A549 (cell line): ENCODE measurements around the gene RBBP8. TPM values are rescaled to one million over a fixed set of nuclear protein-coding genes. Genes with fewer than 3 reads are reported as not detected.

Source experiments
- ATAC-seq, 2 experiments: fragments of 200-7000 bp in 1 of 2; fragments of >200 bp in 1 of 2; cut with Nextera tagmentation in 1 of 2; cut with Tn5 transposase in 1 of 2; 3 replicates each; pipeline versions ENCODE4 v1.8.0 to v1.9.1; 2018 to 2020; ENCODE audit warnings: mild to moderate bottlenecking in 1 of 2, moderate library complexity in 1 of 2
- CTCF ChIA-PET: fragments of 300-600 bp; sonication (Branson Sonifier 250); formaldehyde crosslinking; extraction: SDS; loops from one replicate; lab custom pipeline; 2021; ENCODE audit warnings: antibody characterized with exemption, inconsistent platforms; lab: Yijun Ruan, JAX
- POLR2A ChIA-PET: fragments of 350-600 bp; formaldehyde crosslinking; extraction: SDS; loops from one replicate; lab custom pipeline; 2021; ENCODE audit warnings: antibody characterized with exemption, inconsistent platforms; lab: Yijun Ruan, JAX
- DNase-seq, 2 experiments: peaks; one replicate each; pipeline versions ENCODE4 v3.0.0 to v3.0.0-alpha.2; 2011 to 2016; ENCODE audit warnings: low read depth in 1 of 2, low spot score in 1 of 2
- FAIRE-seq: peaks from 2 replicates; lab custom pipeline; 2011; peaks lifted over from hg19 to GRCh38; lab: Jason Lieb, UNC
- H3K27ac ChIP-seq, 2 experiments: fragments of >200 bp; sonication (Bioruptor Twin); formaldehyde crosslinking; 3 replicates each; pipeline ENCODE4 v1.5.1; 2016 to 2017
- H3K4me1 ChIP-seq: fragments of >200 bp; sonication (Bioruptor Twin); formaldehyde crosslinking; 3 replicates; pipeline ENCODE4 v1.6.1; 2016
- H3K4me2 ChIP-seq: fragments of >200 bp; sonication (Bioruptor Twin); formaldehyde crosslinking; 3 replicates; pipeline ENCODE4 v1.6.1; 2016
- H3K4me3 ChIP-seq: fragments of >200 bp; sonication (Bioruptor Twin); formaldehyde crosslinking; 3 replicates; pipeline ENCODE4 v1.5.1; 2016
- H3K9me3 ChIP-seq: fragments of >200 bp; sonication (Bioruptor Twin); formaldehyde crosslinking; 3 replicates; pipeline ENCODE4 v1.6.1; 2016
- CBX2 ChIP-seq: fragments of 200-600 bp; sonication (generic); IDR thresholded peaks from 2 replicates; pipeline ENCODE4 v1.6.1; 2016; ENCODE audit warnings: low read depth, mild to moderate bottlenecking, borderline replicate concordance
- CHD4 ChIP-seq: fragments of 200-600 bp; sonication (generic); IDR thresholded peaks from 2 replicates; pipeline ENCODE4 v1.6.1; 2016; ENCODE audit warnings: antibody characterized with exemption, mild to moderate bottlenecking, borderline replicate concordance
- ELK1 ChIP-seq: fragments of 150-350 bp; IDR thresholded peaks from 2 replicates; pipeline ENCODE4 v1.6.1; 2014; ENCODE audit warnings: low read depth, mild to moderate bottlenecking, low read length
- EP300 ChIP-seq, 2 experiments: fragments of >200 bp; sonication (Bioruptor Twin); formaldehyde crosslinking; IDR thresholded peaks; 2 replicates in 1 of 2; 3 replicates in 1 of 2; pipeline ENCODE4 v1.6.1; 2016 to 2017
- ESRRA ChIP-seq: fragments of 150-350 bp; IDR thresholded peaks from 2 replicates; pipeline ENCODE4 v1.6.1; 2014; ENCODE audit warnings: mild to moderate bottlenecking, low read length, borderline replicate concordance
- FOXS1 ChIP-seq: fragments of 250-450 bp; sonication (Bioruptor Pico); IDR thresholded peaks from 2 replicates; pipeline ENCODE4 v1.5.0; 2020; ENCODE audit warnings: mild to moderate bottlenecking, moderate library complexity
- HEYL ChIP-seq: fragments of 250-450 bp; sonication (Bioruptor Pico); IDR thresholded peaks from 2 replicates; pipeline ENCODE4 v1.8.0; 2021; ENCODE audit warnings: mild to moderate bottlenecking, moderate library complexity
- HOXB13 ChIP-seq: fragments of 250-450 bp; sonication (Bioruptor Pico); IDR thresholded peaks from 2 replicates; pipeline ENCODE4 v1.5.0; 2020; ENCODE audit warnings: low read depth, mild to moderate bottlenecking, moderate library complexity
- HOXB5 ChIP-seq: fragments of 250-450 bp; sonication (Bioruptor Pico); IDR thresholded peaks from 2 replicates; pipeline ENCODE4 v1.5.0; 2020; ENCODE audit warnings: mild to moderate bottlenecking, moderate library complexity
- JUN ChIP-seq, 2 experiments: fragments of >200 bp; sonication (Bioruptor Twin); formaldehyde crosslinking; IDR thresholded peaks; 2 replicates in 1 of 2; 3 replicates in 1 of 2; pipeline ENCODE4 v1.6.1; 2016 to 2017
- KDM1A ChIP-seq: fragments of 200-600 bp; sonication (generic); IDR thresholded peaks from 2 replicates; pipeline ENCODE4 v1.6.1; 2016; ENCODE audit warnings: low read depth, mild to moderate bottlenecking
- MAZ ChIP-seq: fragments of 150-350 bp; IDR thresholded peaks from 2 replicates; pipeline ENCODE4 v1.6.1; 2014; ENCODE audit warnings: antibody characterized with exemption, low read depth, low read length, borderline replicate concordance
- MYC ChIP-seq: IDR thresholded peaks from 2 replicates; pipeline ENCODE4 v1.6.1; 2012; ENCODE audit warnings: mild to moderate bottlenecking, inconsistent platforms, low read length, improper control_type of control experiment, borderline replicate concordance
- NFE2L2 ChIP-seq: fragments of 150-350 bp; conservative IDR thresholded peaks from 2 replicates; pipeline ENCODE4 v1.6.1; 2014; ENCODE audit warnings: low read length
- NR3C1 ChIP-seq: fragments of >200 bp; sonication (Bioruptor Twin); formaldehyde crosslinking; IDR thresholded peaks from 3 replicates; pipeline ENCODE4 v1.6.1; 2017
- POLR2A ChIP-seq: IDR thresholded peaks from 2 replicates; pipeline ENCODE4 v1.6.1; 2012; ENCODE audit warnings: mild to moderate bottlenecking, low read length
- RARB ChIP-seq: fragments of 250-450 bp; sonication (Bioruptor Pico); IDR thresholded peaks from 2 replicates; pipeline ENCODE4 v1.8.0; 2021; ENCODE audit warnings: mild to moderate bottlenecking, moderate library complexity
- REST ChIP-seq: fragments of 200-600 bp; sonication (generic); IDR thresholded peaks from 2 replicates; pipeline ENCODE4 v1.6.1; 2016; ENCODE audit warnings: antibody characterized with exemption, mild to moderate bottlenecking, moderate library complexity
- RFX5 ChIP-seq: fragments of 450-650 bp; IDR thresholded peaks from 2 replicates; pipeline ENCODE4 v1.7.1; 2014; ENCODE audit warnings: antibody characterized with exemption, mild to moderate bottlenecking, moderate library complexity
- TFCP2L1 ChIP-seq: fragments of 250-450 bp; sonication (Bioruptor Pico); IDR thresholded peaks from 2 replicates; pipeline ENCODE4 v1.5.0; 2021; ENCODE audit warnings: mild to moderate bottlenecking
- ZC3H11A ChIP-seq: fragments of 450-650 bp; IDR thresholded peaks from 2 replicates; pipeline ENCODE4 v1.6.1; 2014; ENCODE audit warnings: antibody characterized with exemption, mild to moderate bottlenecking
- WGBS: methylation state at CpG from one replicate; pipeline ENCODE4 v1.1.6; 2017; ENCODE audit errors: missing lambda C conversion rate; 5-methylcytosine and 5-hydroxymethylcytosine counted together
- polyA plus RNA-seq, 4 experiments: library from polyadenylated mRNA; depleted of rRNA in 3 of 4; stranded (reverse); fragments of >200 nt; fragmentation: RNase III in 1 of 4; extraction: RNeasy Plus Mini Kit Qiagen cat#74134 plus additional on column Dnase treatment in 1 of 4; gene quantifications; 2 replicates in 3 of 4; 3 replicates in 1 of 4; pipeline ENCODE4 v1.2.3, GENCODE V29; 2011 to 2017
- TF ChIP-seq, protein P1 (sequence below): IDR thresholded peaks from 2 replicates; pipeline ENCODE4 v1.6.1; 2012
- TF ChIP-seq, protein P2 (sequence below): fragments of >200 bp; sonication (Bioruptor Twin); formaldehyde crosslinking; IDR thresholded peaks from 3 replicates; pipeline ENCODE4 v1.5.1; 2016
- TF ChIP-seq, protein P3 (sequence below): fragments of 250-450 bp; sonication (Bioruptor Pico); IDR thresholded peaks from 2 replicates; pipeline ENCODE4 v1.5.0; 2021; ENCODE audit warnings: mild to moderate bottlenecking, moderate library complexity, borderline replicate concordance

Gene RBBP8
- polyA plus RNA-seq, 2 of the 4 experiments (the other 2 are of a cell fraction), result 26.8 to 65.4 TPM

DNA sequence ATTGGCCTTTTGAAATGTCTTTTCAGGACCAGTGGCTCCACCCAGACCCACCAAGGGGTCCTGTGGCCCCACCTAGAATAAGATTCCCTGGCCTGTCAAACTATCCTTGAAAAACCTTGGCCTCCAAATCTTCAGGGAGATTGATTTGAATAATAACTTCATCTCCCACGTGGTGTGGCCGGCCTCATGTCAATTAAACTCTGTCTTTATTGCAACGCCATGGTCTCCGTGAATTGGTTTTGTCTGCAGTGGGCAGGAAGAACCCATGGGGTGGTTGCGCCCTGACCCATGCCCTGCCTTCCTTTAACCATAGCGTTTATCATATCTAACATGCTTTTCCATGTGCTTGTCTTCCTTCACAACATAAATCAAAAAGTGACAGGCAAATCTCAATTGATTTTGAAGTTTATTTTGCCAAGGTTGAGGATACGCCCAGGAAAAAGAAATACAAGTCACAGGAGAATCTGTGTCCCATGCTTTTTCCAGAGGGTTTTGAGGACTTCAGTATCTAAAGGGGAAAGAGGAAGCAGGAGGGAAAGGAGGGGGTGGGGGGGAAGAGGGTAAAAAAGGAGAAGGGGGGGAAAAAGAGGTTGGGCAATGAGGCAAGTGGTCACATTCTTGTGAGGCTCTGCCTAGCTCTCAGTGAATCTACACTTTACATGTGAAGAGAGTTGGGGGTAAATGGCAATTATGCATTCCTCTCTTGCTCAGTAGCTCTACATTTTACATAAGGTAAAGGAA, 135.6 kb downstream of the RBBP8 start (continued):
- TF ChIP-seq HOXB13 (CRISPR knock-in tag), result no peak

GRCh38 chr18:23069481-23069880, 136.4 kb downstream of the RBBP8 start:
- FAIRE-seq (no peak), ATAC-seq (no peak), DNase-seq (no peak)
- Histone ChIP-seq H3K9me3 (no peaks in the 10 kb centered on the region), H3K27ac (no peak overlapping the region), H3K4me1 (0 out of 3 replicates have a peak, but pooled peaks cover 3% of the 10 kb centered on the region), H3K4me3 (no peak overlapping the region), H3K4me2 (no peak overlapping the region)
- ChIA-PET POLR2A (no interaction called here), CTCF (interaction anchor here (1.1 kb wide), 1 partner anchor 342 kb away, joined by 3 read pairs; no protein-coding TSS in a partner anchor)
- 89% methylated on average over 10 of the region's 10 CpGs for WGBS
- TF ChIP-seq ZC3H11A (no peak), REST (no peak), ESRRA (no peak), FOXS1 (CRISPR knock-in tag) (no peak), CHD4 (no peak), TFCP2L1 (no peak), NR3C1 (no peak), CBX2 (no peak), MAZ (no peak), JUN (IDR thresholded peaks at IDR 0.05) (no peak), KDM1A (no peak), RFX5 (no peak), MYC (no peak), POLR2A (no peak), RARB (no peak), HEYL (CRISPR knock-in tag) (no peak), HOXB13 (CRISPR knock-in tag) (no peak)
- TF ChIP-seq, protein P1, sequence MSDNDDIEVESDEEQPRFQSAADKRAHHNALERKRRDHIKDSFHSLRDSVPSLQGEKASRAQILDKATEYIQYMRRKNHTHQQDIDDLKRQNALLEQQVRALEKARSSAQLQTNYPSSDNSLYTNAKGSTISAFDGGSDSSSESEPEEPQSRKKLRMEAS, result no peak
- TF ChIP-seq, protein P2, sequence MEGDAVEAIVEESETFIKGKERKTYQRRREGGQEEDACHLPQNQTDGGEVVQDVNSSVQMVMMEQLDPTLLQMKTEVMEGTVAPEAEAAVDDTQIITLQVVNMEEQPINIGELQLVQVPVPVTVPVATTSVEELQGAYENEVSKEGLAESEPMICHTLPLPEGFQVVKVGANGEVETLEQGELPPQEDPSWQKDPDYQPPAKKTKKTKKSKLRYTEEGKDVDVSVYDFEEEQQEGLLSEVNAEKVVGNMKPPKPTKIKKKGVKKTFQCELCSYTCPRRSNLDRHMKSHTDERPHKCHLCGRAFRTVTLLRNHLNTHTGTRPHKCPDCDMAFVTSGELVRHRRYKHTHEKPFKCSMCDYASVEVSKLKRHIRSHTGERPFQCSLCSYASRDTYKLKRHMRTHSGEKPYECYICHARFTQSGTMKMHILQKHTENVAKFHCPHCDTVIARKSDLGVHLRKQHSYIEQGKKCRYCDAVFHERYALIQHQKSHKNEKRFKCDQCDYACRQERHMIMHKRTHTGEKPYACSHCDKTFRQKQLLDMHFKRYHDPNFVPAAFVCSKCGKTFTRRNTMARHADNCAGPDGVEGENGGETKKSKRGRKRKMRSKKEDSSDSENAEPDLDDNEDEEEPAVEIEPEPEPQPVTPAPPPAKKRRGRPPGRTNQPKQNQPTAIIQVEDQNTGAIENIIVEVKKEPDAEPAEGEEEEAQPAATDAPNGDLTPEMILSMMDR, result no peak

DNA sequence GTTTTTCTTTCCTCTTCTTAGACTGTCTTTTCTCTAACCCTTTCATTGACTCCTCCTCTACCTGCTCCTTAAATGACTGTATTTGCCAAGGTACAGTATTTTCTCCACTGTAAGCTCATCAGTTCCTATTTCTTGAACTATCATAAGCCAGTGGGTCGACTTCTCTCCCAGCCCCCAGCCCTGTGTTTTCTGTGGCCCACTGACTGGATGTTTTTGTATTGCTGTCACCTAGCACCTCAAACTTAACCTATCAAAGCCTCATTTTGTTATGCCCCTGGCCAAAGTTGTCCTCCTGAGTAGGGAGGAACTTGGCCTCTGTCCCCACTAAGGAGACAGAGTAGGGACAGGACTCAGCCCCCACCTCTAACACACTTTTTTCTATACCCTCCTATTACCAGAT, 136.8 kb downstream of the RBBP8 start:
- Histone ChIP-seq H3K4me1 (0 out of 3 replicates have a peak, but pooled peaks cover 3% of the 10 kb centered on the region), H3K9me3 (no peaks in the 10 kb centered on the region), H3K4me3 (no peak overlapping the region), H3K27ac (no peak overlapping the region), H3K4me2 (no peak overlapping the region)
- ATAC-seq, result no peak
- POLR2A ChIA-PET, result no interaction called here
- no peak for FAIRE-seq
- CTCF ChIA-PET, result interaction anchor here (1.1 to 1.4 kb wide), 2 partner anchors 309 to 342 kb away, joined by 3 read pairs; no protein-coding TSS in a partner anchor
- TF ChIP-seq, protein P1, result no peak
- TF ChIP-seq ELK1 (no peak), NFE2L2 (no peak), EP300 (IDR thresholded peaks at IDR 0.05) (no peak), HOXB5 (CRISPR knock-in tag) (no peak)
- TF ChIP-seq, protein P3, sequence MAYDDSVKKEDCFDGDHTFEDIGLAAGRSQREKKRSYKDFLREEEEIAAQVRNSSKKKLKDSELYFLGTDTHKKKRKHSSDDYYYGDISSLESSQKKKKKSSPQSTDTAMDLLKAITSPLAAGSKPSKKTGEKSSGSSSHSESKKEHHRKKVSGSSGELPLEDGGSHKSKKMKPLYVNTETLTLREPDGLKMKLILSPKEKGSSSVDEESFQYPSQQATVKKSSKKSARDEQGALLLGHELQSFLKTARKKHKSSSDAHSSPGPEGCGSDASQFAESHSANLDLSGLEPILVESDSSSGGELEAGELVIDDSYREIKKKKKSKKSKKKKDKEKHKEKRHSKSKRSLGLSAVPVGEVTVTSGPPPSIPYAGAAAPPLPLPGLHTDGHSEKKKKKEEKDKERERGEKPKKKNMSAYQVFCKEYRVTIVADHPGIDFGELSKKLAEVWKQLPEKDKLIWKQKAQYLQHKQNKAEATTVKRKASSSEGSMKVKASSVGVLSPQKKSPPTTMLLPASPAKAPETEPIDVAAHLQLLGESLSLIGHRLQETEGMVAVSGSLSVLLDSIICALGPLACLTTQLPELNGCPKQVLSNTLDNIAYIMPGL, result no peak
- WGBS, result 30% methylated on average over 1 of the region's 1 CpG
- no peak for DNase-seq
